Peyer's patch (tissue), 4 donors: ENCODE data around the gene FAM32A. TPM values are rescaled to one million over a fixed set of nuclear protein-coding genes. Genes with fewer than 3 reads are reported as not detected.

Experiments
- DNase-seq, 3 donors: peaks; one replicate each; pipeline ENCODE4 v3.0.0-alpha.2; 2017 to 2019
- H3K27ac ChIP-seq, 4 donors: fragments of 200-600 bp; sonication (generic); one replicate each; pipeline ENCODE4 v1.5.1; 2016 to 2019
- H3K27me3 ChIP-seq, 2 donors: fragments of 200-600 bp; sonication (generic); one replicate each; pipeline ENCODE4 v1.5.1; 2019
- H3K36me3 ChIP-seq, 3 donors: fragments of 200-600 bp; sonication (generic); one replicate each; pipeline ENCODE4 v1.5.1; 2016 to 2019
- H3K4me1 ChIP-seq, 4 donors: fragments of 200-600 bp; sonication (generic); one replicate each; pipeline ENCODE4 v1.5.1; 2016 to 2019
- H3K4me3 ChIP-seq, 4 donors: fragments of 200-600 bp; sonication (generic); 1 replicate in 3 of 4; 2 replicates in 1 of 4; pipeline ENCODE4 v1.5.1; 2016 to 2019; ENCODE audit warnings: mild to moderate bottlenecking in 1 of 4
- H3K9me3 ChIP-seq, 4 donors: fragments of 200-600 bp; sonication (generic); one replicate each; pipeline ENCODE4 v1.5.1; 2016 to 2019; ENCODE audit warnings: mild to moderate bottlenecking in 1 of 4
- CTCF ChIP-seq, 6 experiments: fragments of 450-650 bp in 4 of 6; fragments of 200-600 bp in 2 of 6; sonication (generic) in 1 of 6; IDR thresholded peaks; one replicate each; pipeline ENCODE4 v1.5.1; 2017 to 2019; ENCODE audit warnings: antibody characterized with exemption in 6 of 6, mild to moderate bottlenecking in 3 of 6, moderate library complexity in 1 of 6
- POLR2A ChIP-seq, 2 donors: fragments of 450-650 bp; IDR thresholded peaks; one replicate each; pipeline ENCODE4 v1.5.1; 2017; ENCODE audit warnings: antibody characterized with exemption in 2 of 2, mild to moderate bottlenecking in 2 of 2, moderate library complexity in 2 of 2
- total RNA-seq, 4 donors: library from RNA; depleted of rRNA; stranded (reverse); fragments of >200 nt; gene quantifications; one replicate each; pipeline ENCODE4 v1.1.0, GENCODE V29; 2016

Gene FAM32A
- total RNA-seq, 4 donors from 2014 or later = 88.0 to 116 (median 102) TPM

- no peak overlapping the region for H3K4me3 ChIP-seq
- no peaks in the 10 kb centered on the region for H3K4me1 ChIP-seq
- H3K9me3 ChIP-seq = no peaks in the 10 kb centered on the region
- peaks cover 0 to 96% (median 0%) of the 10 kb centered on the region in 3 donors for H3K36me3 ChIP-seq
- H3K27ac ChIP-seq = no peak overlapping the region
- no peaks in the 10 kb centered on the region for H3K27me3 ChIP-seq
- no peak for TF ChIP-seq CTCF (IDR thresholded peaks at IDR 0.05)
- TF ChIP-seq POLR2A (IDR thresholded peaks at IDR 0.05) = no peak
- no peak for DNase-seq
Measured at GRCh38 chr19:16226878-16227836, 41.9 kb downstream of the FAM32A start.

GRCh38 chr19:16227837-16228636 is 42.8 kb downstream of the FAM32A start:
- no peak overlapping the region for H3K27ac ChIP-seq
- no peak for DNase-seq
- H3K9me3 ChIP-seq = no peaks in the 10 kb centered on the region
- TF ChIP-seq CTCF (IDR thresholded peaks at IDR 0.05) = no peak
- no peak for TF ChIP-seq POLR2A (IDR thresholded peaks at IDR 0.05)
- H3K4me3 ChIP-seq = no peak overlapping the region
- no peaks in the 10 kb centered on the region for H3K4me1 ChIP-seq
- no peaks in the 10 kb centered on the region for H3K27me3 ChIP-seq
- H3K36me3 ChIP-seq = peaks cover 0 to 96% (median 0%) of the 10 kb centered on the region in 3 donors

GRCh38 chr19:16228637-16229321 is 43.6 kb downstream of the FAM32A start:
- DNase-seq = no peak
- Histone ChIP-seq H3K4me3 (no peak overlapping the region), H3K27ac (no peak overlapping the region), H3K9me3 (no peaks in the 10 kb centered on the region), H3K4me1 (no peaks in the 10 kb centered on the region), H3K36me3 (peaks cover 0 to 96% (median 0%) of the 10 kb centered on the region in 3 donors), H3K27me3 (no peaks in the 10 kb centered on the region)
- TF ChIP-seq CTCF (IDR thresholded peaks at IDR 0.05) = no peak
- TF ChIP-seq POLR2A (IDR thresholded peaks at IDR 0.05) = no peak

GRCh38 chr19:16229322-16229641 is 44.1 kb downstream of the FAM32A start:
- Histone ChIP-seq H3K9me3 (no peaks in the 10 kb centered on the region), H3K4me3 (no peak overlapping the region), H3K27me3 (no peaks in the 10 kb centered on the region), H3K4me1 (no peaks in the 10 kb centered on the region), H3K27ac (no peak overlapping the region), H3K36me3 (peaks cover 0 to 96% (median 0%) of the 10 kb centered on the region in 3 donors)
- no peak for DNase-seq
- TF ChIP-seq CTCF (IDR thresholded peaks at IDR 0.05) (no peak), POLR2A (IDR thresholded peaks at IDR 0.05) (no peak)

GRCh38 chr19:16232127-16232526 is 46.9 kb downstream of the FAM32A start:
- no peaks in the 10 kb centered on the region for H3K4me1 ChIP-seq
- H3K9me3 ChIP-seq = no peaks in the 10 kb centered on the region
- no peak overlapping the region for H3K27ac ChIP-seq
- TF ChIP-seq POLR2A (IDR thresholded peaks at IDR 0.05) = no peak
- no peak for TF ChIP-seq CTCF (IDR thresholded peaks at IDR 0.05)
- no peak overlapping the region for H3K4me3 ChIP-seq
- peaks cover 0 to 81% (median 0%) of the 10 kb centered on the region in 3 donors for H3K36me3 ChIP-seq
- H3K27me3 ChIP-seq = no peaks in the 10 kb centered on the region
- DNase-seq = no peak
